ENCODE data around the gene IL16.
"Not testable (repeated sequence)": the region's sequence is repeated elsewhere in the genome, so short reads cannot be mapped to it uniquely, and the experiment has no call there.

The IL16 gene

DNA sequence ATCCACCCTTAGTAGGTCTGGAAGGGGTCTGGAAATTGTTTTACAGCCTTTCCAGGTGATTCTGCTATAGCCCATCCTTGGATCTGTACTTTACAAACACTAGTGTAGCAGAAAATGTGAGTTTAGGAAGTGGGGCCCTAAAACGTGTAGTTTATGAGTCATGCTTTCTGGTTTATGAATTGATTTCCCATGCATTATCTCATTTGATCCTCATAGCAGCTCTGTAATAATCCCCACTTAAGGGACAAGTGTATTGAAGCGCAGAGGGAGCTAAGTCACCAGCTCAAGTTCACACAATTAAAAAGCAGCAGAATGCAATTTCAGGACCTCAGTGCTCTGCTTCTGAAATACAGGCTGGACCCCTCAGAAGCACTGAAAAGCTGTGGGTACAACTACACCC lies 149.9 kb downstream of the IL16 start:
- DNase-seq = no peak

DNA sequence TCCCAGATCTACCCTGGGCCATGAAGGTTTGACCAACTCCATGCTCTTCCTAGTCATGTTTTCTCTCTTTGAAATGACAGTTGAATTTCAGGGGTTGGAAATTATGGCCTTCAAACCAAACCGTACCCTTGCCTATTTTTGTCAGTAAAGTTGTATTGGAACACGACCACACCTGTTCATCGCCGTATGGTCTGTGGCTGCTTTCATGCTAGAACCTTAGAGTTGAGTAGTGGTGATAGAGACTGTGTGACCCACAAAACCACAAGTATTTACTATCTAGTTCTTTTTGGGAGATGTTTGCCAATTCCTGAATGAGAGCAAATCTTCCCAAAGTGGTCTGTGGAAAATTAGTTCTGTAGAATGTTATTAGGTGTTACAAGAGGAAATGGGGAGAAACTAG lies 151.2 kb downstream of the IL16 start:
- no peak for DNase-seq

DNA sequence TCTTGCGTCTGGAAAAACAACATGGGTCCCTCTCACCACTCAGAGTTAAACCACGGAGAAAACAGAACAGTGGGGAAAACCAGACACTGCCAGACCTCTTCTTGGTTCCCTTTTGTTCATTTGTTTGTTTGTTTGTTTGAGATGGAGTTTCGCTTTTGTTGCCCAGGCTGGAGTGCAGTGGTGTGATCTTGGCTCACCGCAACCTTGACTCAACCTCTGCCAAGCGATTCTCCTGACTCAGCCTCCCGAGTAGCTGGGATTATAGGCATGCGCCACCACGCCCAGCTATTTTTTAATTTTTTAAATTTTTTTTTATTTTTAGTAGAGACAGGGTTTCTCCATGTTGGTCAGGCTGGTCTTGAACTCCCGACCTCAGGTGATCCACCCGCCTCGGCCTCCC lies 152.0 kb downstream of the IL16 start:
- DNase-seq = not testable (repeated sequence)

DNA sequence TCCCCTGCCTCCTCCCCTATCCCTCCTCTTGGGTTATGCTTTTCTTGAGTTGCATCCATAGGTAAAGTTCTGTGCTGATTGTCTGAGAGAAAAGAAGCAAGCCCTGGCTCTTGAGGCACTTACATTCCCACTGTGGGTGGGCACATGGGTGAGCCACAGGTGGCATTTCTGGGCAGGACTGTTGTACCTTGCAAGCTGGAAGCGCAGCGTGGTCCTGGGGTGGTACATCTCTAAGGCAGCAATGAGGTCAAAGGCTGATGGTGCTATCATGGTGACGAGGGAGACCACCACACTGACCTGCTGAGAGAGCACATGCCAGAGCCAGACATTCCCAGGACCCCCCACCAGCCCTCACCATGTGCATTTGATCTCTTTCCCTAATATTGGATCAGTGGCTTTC lies 152.6 kb downstream of the IL16 start:
- no peak for DNase-seq

DNA sequence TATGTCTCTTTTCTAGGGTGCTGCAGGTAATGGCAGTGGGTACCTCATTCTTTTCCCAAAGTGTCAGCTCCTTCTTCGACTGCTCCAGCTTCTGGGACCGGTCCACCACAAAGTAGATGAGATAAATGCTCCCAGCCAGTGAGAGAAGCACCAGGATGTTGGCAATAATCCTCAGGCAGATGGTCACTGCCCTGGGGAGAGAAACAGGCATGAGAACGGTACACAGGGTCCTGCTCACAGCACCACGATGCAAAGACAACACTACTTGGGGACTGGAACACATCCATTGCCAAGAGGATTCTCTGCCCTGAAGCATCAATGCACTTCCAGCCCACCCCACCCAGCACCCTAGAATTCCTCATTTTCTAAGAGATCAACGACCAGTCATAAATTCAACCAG lies 155.0 kb downstream of the IL16 start:
- DNase-seq = no peak

DNA sequence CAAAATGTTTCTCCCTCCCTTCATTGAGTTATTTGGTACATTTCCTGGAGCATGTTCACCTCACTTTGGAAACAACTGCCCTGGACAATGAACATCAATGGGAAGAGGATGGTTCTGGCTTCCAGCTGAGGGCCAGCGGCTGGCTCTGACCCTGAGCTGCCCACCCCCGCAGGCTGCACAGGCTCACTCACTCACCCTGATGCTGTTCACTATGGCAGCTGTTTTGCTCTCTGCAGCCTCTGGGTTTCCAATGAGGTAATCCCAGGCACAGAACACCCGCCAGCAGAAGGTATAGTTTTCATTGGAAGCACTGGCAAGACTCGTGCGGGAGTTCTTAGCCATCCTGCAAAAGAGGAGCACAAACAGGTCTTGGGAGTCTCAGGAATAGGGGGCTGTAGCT lies 159.6 kb downstream of the IL16 start:
- no peak for DNase-seq

DNA sequence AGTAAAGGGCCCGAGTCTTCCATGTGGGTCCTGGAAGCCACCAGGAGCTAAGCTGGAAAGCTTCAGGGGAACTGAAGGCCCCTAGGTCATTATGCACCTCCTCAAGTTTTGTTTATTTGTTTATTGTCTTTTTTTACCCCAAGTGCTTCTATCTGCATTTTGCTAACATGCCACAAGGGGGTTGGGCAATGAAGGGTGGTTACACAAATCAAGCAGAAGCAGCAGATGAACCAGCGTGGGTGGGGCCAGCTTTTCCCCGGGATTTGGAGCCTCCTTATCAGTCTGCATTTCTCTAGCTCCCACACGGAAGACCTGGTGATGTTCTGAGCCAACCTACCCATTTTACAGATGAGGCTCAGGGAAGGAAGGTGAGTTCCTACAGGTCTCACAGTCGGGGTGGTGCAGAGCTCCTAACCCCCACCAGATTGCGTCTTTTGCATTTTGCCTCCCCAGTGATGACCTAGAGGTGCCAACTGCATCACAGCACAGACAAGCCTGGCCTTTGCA lies 160.6 kb downstream of the IL16 start:
- no peak for DNase-seq

DNA sequence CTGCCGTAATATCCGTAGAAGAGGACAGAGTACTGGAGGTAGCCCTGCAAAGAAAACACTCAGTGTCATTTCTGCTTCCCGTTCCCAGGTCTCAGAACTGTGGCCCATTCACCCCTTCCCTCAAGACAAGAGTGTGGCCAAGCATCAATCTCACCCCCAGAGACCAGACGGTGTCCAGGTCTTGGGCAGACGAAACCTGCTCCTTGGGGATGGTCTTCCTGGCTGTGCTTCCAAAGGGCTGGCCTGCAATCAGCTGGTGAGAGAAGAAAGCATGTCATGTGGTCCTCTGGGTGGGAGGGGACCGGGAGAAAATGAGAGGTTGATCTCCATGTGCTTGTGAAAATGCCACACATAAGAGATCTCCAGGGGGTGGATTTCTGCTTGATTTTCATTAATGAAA lies 161.6 kb downstream of the IL16 start:
- DNase-seq = no peak

DNA sequence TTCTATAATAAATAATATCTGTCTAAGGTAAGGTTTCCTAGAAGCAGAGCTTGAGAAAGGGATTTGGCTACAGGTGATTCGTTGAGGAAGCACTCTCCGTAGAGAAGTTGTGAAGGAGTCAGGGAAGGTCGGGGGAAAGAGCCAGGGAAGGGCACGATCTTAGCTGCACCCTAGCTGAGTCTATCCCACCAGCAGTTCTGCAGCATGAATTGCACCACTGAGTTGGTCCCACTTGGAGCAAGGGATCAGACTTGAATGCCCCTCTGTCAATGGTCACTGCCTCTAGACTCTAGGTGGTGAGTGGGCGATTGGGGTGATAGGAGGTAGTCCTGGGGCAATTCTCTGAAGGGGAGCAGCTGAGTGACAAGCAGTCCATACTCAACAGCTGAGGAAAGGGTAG lies 163.8 kb downstream of the IL16 start:
- no peak for DNase-seq

DNA sequence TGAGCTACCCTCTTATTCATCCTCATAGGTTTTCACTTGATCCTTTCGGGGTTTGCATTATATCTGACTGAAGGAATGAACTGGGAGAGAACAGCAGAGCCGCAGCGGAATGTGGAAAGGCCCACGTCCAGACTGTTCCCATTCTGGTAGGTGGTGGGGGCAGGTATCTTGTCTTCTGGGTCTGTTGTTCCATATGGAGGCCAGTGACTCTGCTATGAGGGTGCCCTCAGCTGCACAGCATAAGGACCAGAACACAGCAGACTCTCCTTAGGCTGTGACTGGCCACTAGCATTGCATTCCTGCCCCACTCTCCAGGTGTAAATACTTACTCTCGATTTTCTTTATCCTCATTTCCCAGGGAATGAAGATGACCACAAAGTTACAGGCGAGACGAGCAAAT lies 165.2 kb downstream of the IL16 start:
- DNase-seq = no peak

DNA sequence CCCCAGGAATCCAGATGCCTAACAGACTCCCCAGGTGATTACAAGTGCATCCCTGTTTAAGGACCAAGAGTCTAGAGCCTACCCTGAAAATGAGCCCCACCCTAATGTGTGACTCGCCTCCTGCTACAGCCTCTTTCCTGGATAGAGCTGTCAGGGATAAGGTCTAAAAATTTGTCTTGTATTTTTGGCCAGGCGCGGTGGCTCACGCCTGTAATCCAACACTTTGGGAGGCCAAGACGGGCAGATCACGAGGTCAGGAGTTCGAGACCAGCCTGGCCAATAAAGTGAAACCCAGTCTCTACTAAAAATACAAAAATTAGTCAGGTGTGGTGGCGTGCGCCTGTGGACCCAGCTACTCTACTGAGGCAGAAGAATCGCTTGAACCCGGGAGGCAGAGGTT lies 166.1 kb downstream of the IL16 start:
- DNase-seq = no peak

DNA sequence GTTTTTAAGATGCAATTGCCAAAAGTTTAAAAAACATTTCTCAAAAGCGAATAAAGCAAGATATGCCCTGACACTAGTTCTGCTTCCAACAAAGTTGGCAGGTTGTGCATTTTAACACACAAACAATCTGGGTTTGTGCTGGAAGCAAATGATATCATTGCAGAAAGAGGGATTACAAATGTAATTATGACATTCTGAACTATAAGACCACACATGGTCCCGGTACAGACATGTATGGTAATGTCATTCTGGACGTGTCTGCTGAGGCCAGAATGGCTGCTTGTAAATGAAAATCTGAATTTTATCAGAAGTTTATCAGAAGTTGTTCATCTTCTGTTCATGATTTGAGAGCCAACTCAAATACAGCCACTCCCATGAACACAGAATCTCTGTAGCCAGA lies 166.6 kb downstream of the IL16 start:
- no peak for DNase-seq
